Gastrocnemius medialis (tissue), 4 donors: Measurements from ENCODE around the gene DNAJB6.

Experiments used
- POLR2A ChIP-seq, 2 donors: fragments of 450-650 bp; IDR thresholded peaks; one replicate each; pipeline ENCODE4 v1.6.1; 2017; ENCODE audit warnings: antibody characterized with exemption in 2 of 2, mild to moderate bottlenecking in 2 of 2, moderate library complexity in 2 of 2
- TF ChIP-seq, protein P1 (sequence below), 5 experiments: fragments of 450-650 bp in 3 of 5; fragments of 200-600 bp in 2 of 5; sonication (generic) in 2 of 5; IDR thresholded peaks in 4 of 5; conservative IDR thresholded peaks in 1 of 5; 1 replicate in 4 of 5; 2 replicates in 1 of 5; pipeline ENCODE4 v1.5.1; 2016 to 2019; ENCODE audit warnings: antibody characterized with exemption in 5 of 5, mild to moderate bottlenecking in 3 of 5, moderate library complexity in 3 of 5

DNA sequence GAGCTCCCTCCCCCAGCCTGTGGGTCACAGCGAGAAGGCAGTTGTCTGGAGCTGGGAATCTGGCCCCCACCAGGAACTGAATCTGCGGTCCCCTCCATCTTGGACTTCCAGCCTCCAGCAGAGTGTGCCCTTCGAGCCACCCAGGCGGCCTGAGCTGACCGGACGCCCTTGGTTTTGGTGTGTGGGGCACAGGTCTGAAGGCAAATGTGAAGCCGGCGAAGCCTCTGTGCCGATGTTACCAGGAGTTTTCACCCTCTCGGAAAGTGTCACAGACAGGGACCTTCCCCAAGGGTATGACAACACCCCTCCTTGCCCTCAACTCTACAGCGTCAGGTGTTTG is 109.1 kb downstream of the DNAJB6 start:
- TF ChIP-seq, protein P1, sequence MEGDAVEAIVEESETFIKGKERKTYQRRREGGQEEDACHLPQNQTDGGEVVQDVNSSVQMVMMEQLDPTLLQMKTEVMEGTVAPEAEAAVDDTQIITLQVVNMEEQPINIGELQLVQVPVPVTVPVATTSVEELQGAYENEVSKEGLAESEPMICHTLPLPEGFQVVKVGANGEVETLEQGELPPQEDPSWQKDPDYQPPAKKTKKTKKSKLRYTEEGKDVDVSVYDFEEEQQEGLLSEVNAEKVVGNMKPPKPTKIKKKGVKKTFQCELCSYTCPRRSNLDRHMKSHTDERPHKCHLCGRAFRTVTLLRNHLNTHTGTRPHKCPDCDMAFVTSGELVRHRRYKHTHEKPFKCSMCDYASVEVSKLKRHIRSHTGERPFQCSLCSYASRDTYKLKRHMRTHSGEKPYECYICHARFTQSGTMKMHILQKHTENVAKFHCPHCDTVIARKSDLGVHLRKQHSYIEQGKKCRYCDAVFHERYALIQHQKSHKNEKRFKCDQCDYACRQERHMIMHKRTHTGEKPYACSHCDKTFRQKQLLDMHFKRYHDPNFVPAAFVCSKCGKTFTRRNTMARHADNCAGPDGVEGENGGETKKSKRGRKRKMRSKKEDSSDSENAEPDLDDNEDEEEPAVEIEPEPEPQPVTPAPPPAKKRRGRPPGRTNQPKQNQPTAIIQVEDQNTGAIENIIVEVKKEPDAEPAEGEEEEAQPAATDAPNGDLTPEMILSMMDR (IDR thresholded peaks at IDR 0.05 in 4 of 5, conservative IDR thresholded peaks at IDR 0.05 in 1 of 5) = no peak
- TF ChIP-seq POLR2A (IDR thresholded peaks at IDR 0.05) = no peak
